IMR-90 (cell line): Measurements from ENCODE around the gene RNF14.

Experiments
- CEBPB ChIP-seq: IDR thresholded peaks from 2 replicates; pipeline ENCODE4 v1.6.1; 2012; ENCODE audit warnings: low read depth, low read length, improper control_type of control experiment
- FOS ChIP-seq: fragments of 150-350 bp; IDR thresholded peaks from 2 replicates; pipeline ENCODE4 v1.6.1; 2016; ENCODE audit warnings: low read depth, low read length
- MAFK ChIP-seq: IDR thresholded peaks from 2 replicates; pipeline ENCODE4 v1.6.1; 2012; ENCODE audit warnings: low read depth, low read length, improper control_type of control experiment
- MXI1 ChIP-seq: IDR thresholded peaks from 2 replicates; pipeline ENCODE4 v1.6.1; 2012; ENCODE audit warnings: low read depth, mild to moderate bottlenecking, low read length, moderate library complexity, borderline replicate concordance
- NFE2L2 ChIP-seq: fragments of 150-350 bp; IDR thresholded peaks from 2 replicates; pipeline ENCODE4 v1.6.1; 2016; ENCODE audit warnings: low read depth, mild to moderate bottlenecking, low read length
- POLR2A ChIP-seq: IDR thresholded peaks from 2 replicates; pipeline ENCODE4 v1.6.1; 2012; ENCODE audit warnings: mild to moderate bottlenecking, low read depth, low read length
- RAD21 ChIP-seq: IDR thresholded peaks from 2 replicates; pipeline ENCODE4 v1.6.1; 2012; ENCODE audit warnings: low read length, improper control_type of control experiment
- RCOR1 ChIP-seq: IDR thresholded peaks from 2 replicates; pipeline ENCODE4 v1.6.1; 2012; ENCODE audit warnings: mild to moderate bottlenecking, low read length, improper control_type of control experiment; ENCODE audit not compliant: insufficient replicate concordance
- RFX5 ChIP-seq: IDR thresholded peaks from 2 replicates; pipeline ENCODE4 v1.8.0; 2012; ENCODE audit warnings: low read depth, mild to moderate bottlenecking, low read length, moderate library complexity
- TF ChIP-seq, protein P1 (sequence below): fragments of 150-350 bp; IDR thresholded peaks from 2 replicates; pipeline ENCODE4 v1.6.1; 2017; ENCODE audit warnings: mild to moderate bottlenecking, antibody characterized with exemption, low read length, low read depth
- TF ChIP-seq, protein P2 (sequence below): conservative IDR thresholded peaks from 2 replicates; pipeline ENCODE4 v1.5.1; 2012; ENCODE audit warnings: mild to moderate bottlenecking, low read depth, low read length, improper control_type of control experiment

DNA sequence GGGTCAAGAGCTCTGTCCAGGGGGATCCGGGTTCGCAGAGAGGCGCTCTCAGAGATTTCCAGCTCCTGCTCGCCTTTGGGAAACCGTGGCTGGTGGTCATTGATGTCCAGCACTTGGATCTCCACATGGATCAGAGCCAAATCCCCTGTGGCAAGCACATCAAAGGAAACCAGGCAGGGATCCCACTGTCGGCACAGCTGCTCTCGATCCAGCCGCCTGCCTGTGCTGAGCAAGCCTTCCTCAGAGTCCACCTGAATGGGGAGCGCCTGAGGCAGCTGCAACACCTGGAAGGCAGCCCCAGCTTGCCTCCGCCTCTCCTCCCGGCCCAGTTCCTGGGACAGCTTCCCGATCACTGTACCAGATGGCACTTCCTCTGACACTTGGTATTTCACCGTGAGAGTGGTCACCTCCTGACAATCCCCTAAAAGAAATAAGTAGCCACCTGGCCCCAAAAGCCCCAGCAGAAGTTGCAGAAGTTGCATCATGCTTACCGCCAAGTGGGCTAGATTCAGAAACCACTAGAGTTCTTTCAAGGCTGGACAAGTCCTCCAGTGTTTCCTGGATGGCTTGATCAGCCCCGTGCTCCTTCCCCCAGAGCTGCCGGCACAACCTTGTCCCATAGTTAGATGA, 11.4 kb upstream of the RNF14 start:
- TF ChIP-seq, protein P1, sequence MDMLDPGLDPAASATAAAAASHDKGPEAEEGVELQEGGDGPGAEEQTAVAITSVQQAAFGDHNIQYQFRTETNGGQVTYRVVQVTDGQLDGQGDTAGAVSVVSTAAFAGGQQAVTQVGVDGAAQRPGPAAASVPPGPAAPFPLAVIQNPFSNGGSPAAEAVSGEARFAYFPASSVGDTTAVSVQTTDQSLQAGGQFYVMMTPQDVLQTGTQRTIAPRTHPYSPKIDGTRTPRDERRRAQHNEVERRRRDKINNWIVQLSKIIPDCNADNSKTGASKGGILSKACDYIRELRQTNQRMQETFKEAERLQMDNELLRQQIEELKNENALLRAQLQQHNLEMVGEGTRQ, result no peak
- TF ChIP-seq, protein P2, sequence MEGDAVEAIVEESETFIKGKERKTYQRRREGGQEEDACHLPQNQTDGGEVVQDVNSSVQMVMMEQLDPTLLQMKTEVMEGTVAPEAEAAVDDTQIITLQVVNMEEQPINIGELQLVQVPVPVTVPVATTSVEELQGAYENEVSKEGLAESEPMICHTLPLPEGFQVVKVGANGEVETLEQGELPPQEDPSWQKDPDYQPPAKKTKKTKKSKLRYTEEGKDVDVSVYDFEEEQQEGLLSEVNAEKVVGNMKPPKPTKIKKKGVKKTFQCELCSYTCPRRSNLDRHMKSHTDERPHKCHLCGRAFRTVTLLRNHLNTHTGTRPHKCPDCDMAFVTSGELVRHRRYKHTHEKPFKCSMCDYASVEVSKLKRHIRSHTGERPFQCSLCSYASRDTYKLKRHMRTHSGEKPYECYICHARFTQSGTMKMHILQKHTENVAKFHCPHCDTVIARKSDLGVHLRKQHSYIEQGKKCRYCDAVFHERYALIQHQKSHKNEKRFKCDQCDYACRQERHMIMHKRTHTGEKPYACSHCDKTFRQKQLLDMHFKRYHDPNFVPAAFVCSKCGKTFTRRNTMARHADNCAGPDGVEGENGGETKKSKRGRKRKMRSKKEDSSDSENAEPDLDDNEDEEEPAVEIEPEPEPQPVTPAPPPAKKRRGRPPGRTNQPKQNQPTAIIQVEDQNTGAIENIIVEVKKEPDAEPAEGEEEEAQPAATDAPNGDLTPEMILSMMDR, result no peak
- TF ChIP-seq POLR2A (no peak), MAFK (no peak), RCOR1 (no peak), RFX5 (no peak), CEBPB (no peak), NFE2L2 (no peak), RAD21 (no peak), MXI1 (no peak), FOS (no peak)
